Measurements from ENCODE around the gene RAB23.

- TF ChIP-seq CTCF (IDR thresholded peaks at IDR 0.05; ENCODE audit: poor library complexity, severe bottlenecking) = no peak
- TF ChIP-seq EZH2 (IDR thresholded peaks at IDR 0.05; ENCODE audit: borderline replicate concordance, insufficient read depth, low read length, poor library complexity, severe bottlenecking) = no peak
- no peak for TF ChIP-seq REST (IDR thresholded peaks at IDR 0.05; ENCODE audit: borderline replicate concordance)
- no peak for TF ChIP-seq POLR2AphosphoS5 (IDR thresholded peaks at IDR 0.05)
- TF ChIP-seq TAF1 (IDR thresholded peaks at IDR 0.05; ENCODE audit: low read depth) = no peak
- TF ChIP-seq SMC3 (conservative IDR thresholded peaks at IDR 0.05; ENCODE audit: poor library complexity) = no peak
- no peak for TF ChIP-seq EP300 (conservative IDR thresholded peaks at IDR 0.05; ENCODE audit: poor library complexity, severe bottlenecking)
- no peak for TF ChIP-seq RAD21 (conservative IDR thresholded peaks at IDR 0.05)
Observed at GRCh38 chr6:57263739-57264138, 41.6 kb upstream of the RAB23 start.
